Osteoblast (primary cell): ENCODE measurements around the gene MFSD6. TPM values are rescaled to one million over a fixed set of nuclear protein-coding genes. Genes with fewer than 3 reads are reported as not detected.
"Not testable (repeated sequence)": the region's sequence is repeated elsewhere in the genome, so short reads cannot be mapped to it uniquely, and the experiment has no call there.

Experiments used
- DNase-seq: peaks from one replicate; pipeline ENCODE4 v3.0.0; 2011; ENCODE audit warnings: low spot score, mixed read lengths; ENCODE audit not compliant: insufficient read length; ENCODE audit errors: missing footprints
- H2AFZ ChIP-seq: 2 replicates; pipeline ENCODE4 v1.6.0; 2011; ENCODE audit warnings: mild to moderate bottlenecking, low read length
- H3K27ac ChIP-seq: 2 replicates; pipeline ENCODE4 v1.5.1; 2011; ENCODE audit warnings: mild to moderate bottlenecking, low read depth, low read length, moderate library complexity
- H3K27me3 ChIP-seq: 2 replicates; pipeline ENCODE4 v1.6.0; 2012; ENCODE audit warnings: mild to moderate bottlenecking, control low read depth, inconsistent platforms, low read length, moderate library complexity; ENCODE audit not compliant: insufficient read depth
- H3K36me3 ChIP-seq: 2 replicates; pipeline ENCODE4 v1.5.1; 2011; ENCODE audit warnings: mild to moderate bottlenecking, low read length, control low read depth, moderate library complexity; ENCODE audit not compliant: insufficient read depth
- H3K4me1 ChIP-seq: 2 replicates; pipeline ENCODE4 v1.5.1; 2011; ENCODE audit warnings: mild to moderate bottlenecking, low read length, control low read depth, moderate library complexity; ENCODE audit not compliant: insufficient read depth
- H3K4me2 ChIP-seq: 2 replicates; pipeline ENCODE4 v1.6.0; 2011; ENCODE audit warnings: mild to moderate bottlenecking, low read length; ENCODE audit not compliant: insufficient read depth
- H3K4me3 ChIP-seq: fragments of 200-600 bp; sonication (generic); 3 replicates; pipeline ENCODE4 v1.5.1; 2012; ENCODE audit warnings: mild to moderate bottlenecking, low read length, inconsistent platforms; ENCODE audit not compliant: insufficient read depth
- H3K79me2 ChIP-seq: 2 replicates; pipeline ENCODE4 v1.6.0; 2012; ENCODE audit warnings: mild to moderate bottlenecking, low read length, control low read depth, inconsistent platforms; ENCODE audit not compliant: insufficient read depth
- H3K9me3 ChIP-seq: 2 replicates; pipeline ENCODE4 v1.5.1; 2011; ENCODE audit warnings: low read depth, low read length, control low read depth
- H4K20me1 ChIP-seq: 2 replicates; pipeline ENCODE4 v1.6.0; 2012; ENCODE audit warnings: mild to moderate bottlenecking, low read length, control low read depth; ENCODE audit not compliant: insufficient read depth
- total RNA-seq: library from RNA; depleted of rRNA; stranded (reverse); fragments of >200 nt; gene quantifications from 2 replicates; pipeline ENCODE4 v1.2.3, GENCODE V29; 2012
- TF ChIP-seq, protein P1 (sequence below): IDR thresholded peaks from 2 replicates; pipeline ENCODE4 v1.5.1; 2011; ENCODE audit warnings: mild to moderate bottlenecking, low read depth, low read length, moderate library complexity; ENCODE audit errors: extremely low read depth

Gene MFSD6
- total RNA-seq, 1 donor: 11.2 TPM

GRCh38 chr2:190488516-190489233 lies 80.5 kb downstream of the MFSD6 start:
- no peak overlapping the region for H3K4me2 ChIP-seq
- no peaks in the 10 kb centered on the region for H3K27me3 ChIP-seq
- no peaks in the 10 kb centered on the region for H3K79me2 ChIP-seq
- no peaks in the 10 kb centered on the region for H4K20me1 ChIP-seq
- TF ChIP-seq, protein P1, sequence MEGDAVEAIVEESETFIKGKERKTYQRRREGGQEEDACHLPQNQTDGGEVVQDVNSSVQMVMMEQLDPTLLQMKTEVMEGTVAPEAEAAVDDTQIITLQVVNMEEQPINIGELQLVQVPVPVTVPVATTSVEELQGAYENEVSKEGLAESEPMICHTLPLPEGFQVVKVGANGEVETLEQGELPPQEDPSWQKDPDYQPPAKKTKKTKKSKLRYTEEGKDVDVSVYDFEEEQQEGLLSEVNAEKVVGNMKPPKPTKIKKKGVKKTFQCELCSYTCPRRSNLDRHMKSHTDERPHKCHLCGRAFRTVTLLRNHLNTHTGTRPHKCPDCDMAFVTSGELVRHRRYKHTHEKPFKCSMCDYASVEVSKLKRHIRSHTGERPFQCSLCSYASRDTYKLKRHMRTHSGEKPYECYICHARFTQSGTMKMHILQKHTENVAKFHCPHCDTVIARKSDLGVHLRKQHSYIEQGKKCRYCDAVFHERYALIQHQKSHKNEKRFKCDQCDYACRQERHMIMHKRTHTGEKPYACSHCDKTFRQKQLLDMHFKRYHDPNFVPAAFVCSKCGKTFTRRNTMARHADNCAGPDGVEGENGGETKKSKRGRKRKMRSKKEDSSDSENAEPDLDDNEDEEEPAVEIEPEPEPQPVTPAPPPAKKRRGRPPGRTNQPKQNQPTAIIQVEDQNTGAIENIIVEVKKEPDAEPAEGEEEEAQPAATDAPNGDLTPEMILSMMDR: no peak
- no peaks in the 10 kb centered on the region for H3K9me3 ChIP-seq
- no peak overlapping the region for H2AFZ ChIP-seq
- no peaks in the 10 kb centered on the region for H3K36me3 ChIP-seq
- no peaks in the 10 kb centered on the region for H3K4me1 ChIP-seq
- no peak overlapping the region for H3K27ac ChIP-seq
- H3K4me3 ChIP-seq: no peak overlapping the region
- no peak for DNase-seq

DNA sequence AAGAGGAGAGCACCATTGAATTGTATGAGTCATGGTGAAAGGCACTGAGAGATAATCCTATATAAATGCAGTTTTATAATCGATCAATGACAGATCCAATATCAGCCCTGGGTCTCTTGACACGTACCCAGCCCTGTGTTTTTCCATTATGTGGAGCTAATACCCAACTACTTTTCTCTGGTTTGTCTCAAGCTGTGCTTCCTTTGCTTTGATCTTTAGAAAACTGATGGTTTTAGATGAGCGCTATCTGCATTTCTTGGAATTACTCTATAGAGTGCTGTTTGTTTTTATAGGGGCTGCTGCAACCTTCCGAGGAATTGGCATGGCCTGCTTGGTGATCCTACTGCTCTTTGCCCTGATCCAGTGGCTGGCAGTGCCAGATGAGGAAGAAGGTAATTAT lies 81.3 kb downstream of the MFSD6 start:
- Histone ChIP-seq H3K4me1 (no peaks in the 10 kb centered on the region), H3K36me3 (no peaks in the 10 kb centered on the region), H3K9me3 (no peaks in the 10 kb centered on the region), H3K4me3 (no peak overlapping the region), H4K20me1 (no peaks in the 10 kb centered on the region), H2AFZ (no peak overlapping the region), H3K4me2 (no peak overlapping the region), H3K27me3 (no peaks in the 10 kb centered on the region), H3K79me2 (no peaks in the 10 kb centered on the region), H3K27ac (no peak overlapping the region)
- TF ChIP-seq, protein P1: no peak
- no peak for DNase-seq

- H2AFZ ChIP-seq: no peak overlapping the region
- no peaks in the 10 kb centered on the region for H3K27me3 ChIP-seq
- no peak overlapping the region for H3K4me2 ChIP-seq
- no peaks in the 10 kb centered on the region for H4K20me1 ChIP-seq
- no peaks in the 10 kb centered on the region for H3K79me2 ChIP-seq
- H3K4me3 ChIP-seq: no peak overlapping the region
- H3K36me3 ChIP-seq: no peaks in the 10 kb centered on the region
- TF ChIP-seq, protein P1: no peak
- no peak for DNase-seq
- no peaks in the 10 kb centered on the region for H3K4me1 ChIP-seq
- H3K9me3 ChIP-seq: no peaks in the 10 kb centered on the region
- no peak overlapping the region for H3K27ac ChIP-seq
Observed at GRCh38 chr2:190490502-190490901, 82.3 kb downstream of the MFSD6 start.

DNA sequence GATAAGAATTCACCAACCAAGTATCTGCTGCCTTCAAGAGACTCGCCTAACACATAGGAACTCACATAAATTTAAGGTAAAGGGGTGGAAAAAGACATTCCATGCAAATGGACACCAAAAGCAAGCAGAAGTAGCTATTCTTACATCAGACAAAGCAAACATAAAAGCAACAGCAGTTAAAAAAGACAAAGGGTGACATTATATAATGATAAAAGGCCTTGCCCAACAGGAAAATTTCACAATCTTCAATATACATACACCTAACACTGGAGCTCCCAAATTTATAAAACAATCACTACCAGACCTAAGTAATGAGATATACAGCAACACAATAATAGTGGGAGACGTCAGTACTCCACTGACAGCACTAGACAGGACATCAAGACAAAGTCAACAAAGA lies 84.9 kb downstream of the MFSD6 start:
- H3K4me2 ChIP-seq: no peak overlapping the region
- H3K4me1 ChIP-seq: no peaks in the 10 kb centered on the region
- no peaks in the 10 kb centered on the region for H3K36me3 ChIP-seq
- no peaks in the 10 kb centered on the region for H3K27me3 ChIP-seq
- no peak for DNase-seq
- no peak overlapping the region for H2AFZ ChIP-seq
- no peak overlapping the region for H3K27ac ChIP-seq
- H3K4me3 ChIP-seq: no peak overlapping the region
- H3K79me2 ChIP-seq: no peaks in the 10 kb centered on the region
- H4K20me1 ChIP-seq: no peaks in the 10 kb centered on the region
- no peaks in the 10 kb centered on the region for H3K9me3 ChIP-seq
- TF ChIP-seq, protein P1: no peak

DNA sequence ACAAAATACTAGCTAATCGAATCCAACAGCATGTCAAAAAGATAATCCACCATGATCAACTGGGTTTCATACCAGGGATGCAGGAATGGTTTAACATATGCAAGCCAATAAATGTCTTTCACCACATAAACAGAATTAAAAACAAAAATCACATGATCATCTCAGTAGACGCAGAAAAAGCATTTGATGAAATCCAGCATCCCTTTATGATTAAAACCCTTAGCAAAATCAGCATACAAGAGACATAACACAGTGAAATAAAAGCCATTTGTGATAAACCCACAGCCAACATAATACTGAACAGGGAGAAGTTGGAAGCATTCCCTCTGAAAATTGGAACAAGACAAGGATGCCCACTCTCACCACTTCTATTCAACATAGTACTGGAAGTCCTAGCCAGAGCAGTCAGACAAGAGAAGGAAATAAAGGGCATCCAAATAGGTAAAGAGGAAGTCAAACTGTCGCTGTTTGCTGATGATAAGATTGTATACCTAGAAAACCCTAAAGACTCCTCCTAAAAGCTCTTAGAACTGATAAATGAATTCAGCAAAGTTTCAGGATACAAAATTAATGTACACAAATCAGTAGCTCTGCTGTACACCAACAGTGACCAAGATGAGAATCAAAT lies 86.6 kb downstream of the MFSD6 start:
- H3K9me3 ChIP-seq, H3K27ac ChIP-seq, H3K79me2 ChIP-seq, H3K4me3 ChIP-seq, H3K4me1 ChIP-seq, H3K4me2 ChIP-seq, H2AFZ ChIP-seq, H3K36me3 ChIP-seq, H4K20me1 ChIP-seq, H3K27me3 ChIP-seq, DNase-seq: not testable (repeated sequence)
